ENCODE data around the gene SIAH2.
A peak's percentile ranks its signal among the peaks of the same experiment; 100 is the strongest.

SIAH2 gene

DNA sequence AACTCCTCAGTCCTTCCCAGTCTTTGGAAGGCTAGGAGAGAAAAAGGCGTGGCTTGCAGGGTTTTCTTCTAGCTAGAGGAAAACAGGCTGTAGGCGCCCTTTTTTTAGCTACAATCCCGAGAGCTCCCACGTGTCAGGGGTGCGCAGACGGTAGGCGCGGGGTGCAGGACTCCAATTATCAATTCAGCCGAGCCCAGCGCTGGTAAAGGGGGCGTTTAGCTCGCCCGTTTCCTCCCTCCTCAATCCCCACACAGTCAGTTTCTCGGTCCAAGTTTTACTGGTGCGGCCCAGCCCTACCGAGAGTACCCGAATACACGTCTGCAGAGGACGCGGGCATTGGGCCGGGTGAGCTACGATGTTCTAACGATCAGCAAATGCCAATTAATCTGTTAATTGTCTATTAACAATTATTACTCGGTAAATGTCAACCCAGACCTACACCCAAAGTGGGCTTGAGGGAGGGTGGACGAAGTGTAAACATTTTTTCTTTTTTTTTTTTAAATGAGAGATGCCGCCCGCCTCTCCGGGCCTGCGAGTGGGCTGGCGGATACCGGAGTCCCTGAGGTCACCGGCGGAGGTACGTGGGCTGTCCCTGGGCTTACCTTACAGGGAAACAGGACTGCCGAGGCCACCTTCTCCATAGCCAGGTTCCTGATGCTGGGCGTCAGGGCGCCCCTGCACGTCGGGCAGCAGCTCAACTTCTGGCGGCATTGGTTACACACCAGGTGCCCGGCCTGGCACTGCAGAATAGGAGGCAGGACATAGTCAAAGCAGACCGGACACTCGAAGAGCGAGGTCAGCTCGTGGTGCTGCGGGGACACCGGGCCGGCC is 923 bp downstream of the SIAH2 start:
- Histone ChIP-seq H3K9me3 (ENCODE audit: control insufficient read depth in 2 of 2, low read length in 2 of 2) (no peaks in the 10 kb centered on the region), H3K27me3 (ENCODE audit: control insufficient read depth in 1 of 2, insufficient read depth in 2 of 2, low read length in 2 of 2) (no peaks in the 10 kb centered on the region), H3K27ac (ENCODE audit: low read length) (peak overlapping the region; percentile 96), H3K4me3 (ENCODE audit: low read length in 2 of 2) (peak overlapping the region; percentile 82 to 94), H3K9ac (ENCODE audit: low read length in 2 of 2) (peak overlapping the region; percentile 68 to 89), H3K36me3 (ENCODE audit: control insufficient read depth in 2 of 2, insufficient read depth in 2 of 2, low read length in 2 of 2) (no peaks in the 10 kb centered on the region), H3K4me1 (ENCODE audit: control insufficient read depth, insufficient read depth, low read length) (peaks cover 13% of the 10 kb centered on the region)

DNA sequence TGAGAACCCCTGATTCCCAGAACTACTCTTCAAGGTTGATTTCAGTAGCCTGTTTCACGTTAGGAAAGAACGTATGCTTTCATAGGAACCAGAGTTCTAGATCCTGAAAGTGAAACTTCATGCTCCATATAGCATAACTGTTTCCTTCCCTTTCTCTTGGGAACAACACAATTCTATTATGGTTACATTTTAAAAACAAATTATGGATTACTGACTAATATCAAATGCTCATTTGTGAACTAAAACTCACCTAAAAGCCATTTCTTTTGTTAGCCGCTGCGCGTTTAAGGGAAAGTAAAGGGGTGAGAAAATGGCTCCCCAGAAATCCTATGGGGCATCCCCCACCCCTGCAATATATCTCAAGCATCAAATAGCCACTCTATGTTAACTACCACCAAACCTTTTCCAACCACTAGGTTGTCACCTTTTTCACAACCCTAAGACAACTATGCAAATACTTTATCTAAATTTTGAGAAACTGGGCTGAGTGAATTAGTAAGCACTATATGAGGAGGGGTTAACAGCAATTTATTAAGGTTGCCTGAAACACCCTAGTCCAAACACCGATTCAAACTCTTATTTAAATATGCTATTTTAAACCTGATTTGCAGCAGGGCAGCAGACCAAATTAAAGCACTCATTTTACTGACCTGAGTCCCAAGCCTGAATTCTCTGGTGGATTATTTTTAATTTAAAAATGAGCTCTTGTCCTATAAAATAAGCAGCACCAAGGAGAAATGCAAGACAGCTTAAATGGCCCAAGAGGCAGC is 2.4 kb downstream of the SIAH2 start:
- Histone ChIP-seq H3K4me1 (ENCODE audit: control insufficient read depth, insufficient read depth, low read length) (peaks cover 14% of the 10 kb centered on the region), H3K4me3 (ENCODE audit: low read length in 2 of 2) (peak overlapping the region; percentile 82 to 94), H3K9ac (ENCODE audit: low read length in 2 of 2) (peak overlapping the region; percentile 14 to 68)

DNA sequence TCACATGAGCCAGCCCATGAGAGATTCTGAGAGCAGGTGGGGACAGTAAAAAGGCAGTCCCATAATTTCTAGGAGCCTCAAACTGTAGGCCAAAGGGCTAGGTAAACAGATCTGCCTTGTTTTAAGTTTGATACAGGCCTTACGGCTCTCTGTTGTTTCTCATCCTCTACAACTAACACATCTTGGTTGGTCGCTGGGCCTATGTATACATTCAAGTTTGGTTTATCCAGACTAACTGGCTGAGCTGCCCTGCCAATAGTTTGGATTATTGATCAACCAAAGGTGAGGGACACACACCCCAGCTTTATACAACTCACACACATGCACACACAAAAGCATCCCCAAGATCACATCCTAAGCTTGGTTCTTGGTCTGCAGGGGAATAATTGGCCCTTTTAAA is 3.0 kb downstream of the SIAH2 start:
- Histone ChIP-seq H3K27me3 (ENCODE audit: control insufficient read depth in 1 of 2, insufficient read depth in 2 of 2, low read length in 2 of 2) (no peaks in the 10 kb centered on the region), H3K36me3 (ENCODE audit: control insufficient read depth in 2 of 2, insufficient read depth in 2 of 2, low read length in 2 of 2) (peaks cover 0 to 2% of the 10 kb centered on the region in 2 donors), H3K9me3 (ENCODE audit: control insufficient read depth in 2 of 2, low read length in 2 of 2) (no peaks in the 10 kb centered on the region), H3K4me1 (ENCODE audit: control insufficient read depth, insufficient read depth, low read length) (peaks cover 14% of the 10 kb centered on the region), H3K9ac (ENCODE audit: low read length in 2 of 2) (peak overlapping the region; percentile 14 to 16), H3K27ac (ENCODE audit: low read length) (peak overlapping the region; percentile 41), H3K4me3 (ENCODE audit: low read length in 2 of 2) (peak overlapping the region; percentile 82 to 94)

More for the DNA sequence above, 2.4 kb downstream of the SIAH2 start:
- peak overlapping the region; percentile 41 for H3K27ac ChIP-seq (ENCODE audit: low read length)
- no peaks in the 10 kb centered on the region for H3K9me3 ChIP-seq (ENCODE audit: control insufficient read depth in 2 of 2, low read length in 2 of 2)
- H3K27me3 ChIP-seq (ENCODE audit: control insufficient read depth in 1 of 2, insufficient read depth in 2 of 2, low read length in 2 of 2), result no peaks in the 10 kb centered on the region
- H3K36me3 ChIP-seq (ENCODE audit: control insufficient read depth in 2 of 2, insufficient read depth in 2 of 2, low read length in 2 of 2), result peaks cover 0 to 2% of the 10 kb centered on the region in 2 donors

DNA sequence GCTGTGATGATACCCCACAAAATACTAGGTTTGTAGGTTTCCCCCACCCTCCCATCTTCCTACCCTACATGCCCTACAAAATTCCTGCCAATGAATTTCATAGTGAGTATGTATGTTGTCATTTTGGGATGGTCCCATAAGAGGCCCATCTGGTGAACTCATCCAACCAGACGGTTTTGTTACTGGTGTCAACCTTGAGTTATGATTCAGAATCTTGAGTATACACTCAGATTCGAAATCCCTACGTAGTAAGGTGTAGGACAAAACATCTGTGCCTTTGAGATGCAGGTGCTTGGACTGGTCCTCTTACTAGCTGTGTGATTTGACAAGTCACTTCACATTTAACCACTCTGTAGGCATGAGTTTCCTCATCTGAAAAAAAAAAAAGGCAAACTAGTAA is 3.6 kb downstream of the SIAH2 start:
- Histone ChIP-seq H3K27me3 (ENCODE audit: control insufficient read depth in 1 of 2, insufficient read depth in 2 of 2, low read length in 2 of 2) (no peaks in the 10 kb centered on the region), H3K4me3 (ENCODE audit: low read length in 2 of 2) (no peak overlapping the region), H3K9ac (ENCODE audit: low read length in 2 of 2) (no peak overlapping the region), H3K4me1 (ENCODE audit: control insufficient read depth, insufficient read depth, low read length) (peaks cover 14% of the 10 kb centered on the region), H3K27ac (ENCODE audit: low read length) (no peak overlapping the region), H3K9me3 (ENCODE audit: control insufficient read depth in 2 of 2, low read length in 2 of 2) (no peaks in the 10 kb centered on the region), H3K36me3 (ENCODE audit: control insufficient read depth in 2 of 2, insufficient read depth in 2 of 2, low read length in 2 of 2) (peaks cover 0 to 2% of the 10 kb centered on the region in 2 donors)

DNA sequence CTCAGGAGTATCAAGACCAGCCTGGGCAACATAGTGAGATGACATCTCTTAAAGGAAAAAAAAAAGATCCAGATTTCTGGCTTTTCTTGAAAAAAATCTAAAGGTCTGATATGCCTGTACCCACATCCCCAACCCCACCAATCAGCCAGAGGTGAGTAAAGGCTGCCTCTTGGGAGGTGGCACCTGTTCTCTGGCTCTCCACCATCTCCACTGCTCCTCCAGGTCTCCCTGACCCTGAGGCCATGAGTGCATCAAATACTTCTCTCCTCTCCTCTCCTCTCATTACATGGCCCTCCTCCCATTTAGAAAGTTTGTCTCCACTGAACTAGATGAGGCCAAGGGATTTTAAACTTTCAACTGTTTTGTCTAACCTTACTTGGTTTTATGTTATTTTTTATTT is 5.2 kb downstream of the SIAH2 start:
- Histone ChIP-seq H3K9ac (ENCODE audit: low read length in 2 of 2) (no peak overlapping the region), H3K4me3 (ENCODE audit: low read length in 2 of 2) (no peak overlapping the region), H3K9me3 (ENCODE audit: control insufficient read depth in 2 of 2, low read length in 2 of 2) (no peaks in the 10 kb centered on the region), H3K27me3 (ENCODE audit: control insufficient read depth in 1 of 2, insufficient read depth in 2 of 2, low read length in 2 of 2) (no peaks in the 10 kb centered on the region), H3K36me3 (ENCODE audit: control insufficient read depth in 2 of 2, insufficient read depth in 2 of 2, low read length in 2 of 2) (peaks cover 0 to 2% of the 10 kb centered on the region in 2 donors), H3K4me1 (ENCODE audit: control insufficient read depth, insufficient read depth, low read length) (peaks cover 13% of the 10 kb centered on the region), H3K27ac (ENCODE audit: low read length) (no peak overlapping the region)

DNA sequence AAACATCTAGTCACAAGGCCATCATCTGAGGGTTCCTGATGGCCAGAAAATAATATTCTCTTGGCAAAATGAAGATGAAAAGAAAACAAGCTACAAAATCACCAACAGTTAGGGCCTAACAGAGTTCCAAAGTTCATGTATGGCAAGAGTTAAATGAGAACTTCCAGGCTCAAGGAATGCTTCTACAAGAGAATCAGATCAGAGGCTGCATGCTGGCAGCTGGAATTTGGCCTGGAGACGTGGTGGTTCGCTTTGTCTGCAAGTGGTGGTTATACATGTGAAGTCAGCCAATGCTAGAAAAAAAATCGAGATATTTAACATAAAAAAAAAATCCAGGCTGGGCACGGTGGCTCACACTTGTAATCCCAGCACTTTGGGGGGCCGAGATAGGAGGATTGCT is 5.6 kb downstream of the SIAH2 start:
- H3K27me3 ChIP-seq (ENCODE audit: control insufficient read depth in 1 of 2, insufficient read depth in 2 of 2, low read length in 2 of 2), result no peaks in the 10 kb centered on the region
- H3K9ac ChIP-seq (ENCODE audit: low read length in 2 of 2), result no peak overlapping the region
- H3K4me3 ChIP-seq (ENCODE audit: low read length in 2 of 2), result no peak overlapping the region
- peaks cover 0 to 2% of the 10 kb centered on the region in 2 donors for H3K36me3 ChIP-seq (ENCODE audit: control insufficient read depth in 2 of 2, insufficient read depth in 2 of 2, low read length in 2 of 2)
- H3K27ac ChIP-seq (ENCODE audit: low read length), result no peak overlapping the region
- no peaks in the 10 kb centered on the region for H3K9me3 ChIP-seq (ENCODE audit: control insufficient read depth in 2 of 2, low read length in 2 of 2)
- H3K4me1 ChIP-seq (ENCODE audit: control insufficient read depth, insufficient read depth, low read length), result peaks cover 16% of the 10 kb centered on the region

DNA sequence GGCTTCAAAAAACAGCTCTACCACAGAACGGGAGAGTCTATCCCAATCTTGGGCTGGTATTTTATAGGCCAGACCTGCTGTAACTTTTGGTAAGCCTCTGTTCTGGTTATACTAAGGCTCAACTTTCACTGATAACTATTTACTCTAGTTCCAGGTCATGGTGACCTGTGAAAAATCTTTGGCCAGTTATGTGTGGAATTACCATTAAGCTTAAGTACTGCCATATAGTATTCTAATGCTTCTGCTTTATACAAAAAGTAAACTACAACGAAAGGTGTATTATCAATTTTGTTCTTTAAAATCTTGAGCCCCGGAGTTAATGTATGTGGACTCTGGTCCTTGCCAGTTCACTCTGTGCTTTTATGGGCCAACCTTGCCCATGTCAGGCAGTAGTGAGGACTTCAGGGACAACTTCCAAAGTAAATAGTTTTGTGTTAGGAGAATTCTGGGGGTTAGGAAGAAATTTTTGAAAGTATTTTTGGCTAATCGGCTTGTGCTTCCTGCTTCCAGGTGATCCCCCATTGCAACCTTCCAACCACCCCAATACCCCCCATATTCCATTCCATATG is 6.4 kb downstream of the SIAH2 start:
- Histone ChIP-seq H3K9me3 (ENCODE audit: control insufficient read depth in 2 of 2, low read length in 2 of 2) (no peaks in the 10 kb centered on the region), H3K9ac (ENCODE audit: low read length in 2 of 2) (no peak overlapping the region), H3K4me1 (ENCODE audit: control insufficient read depth, insufficient read depth, low read length) (peaks cover 19% of the 10 kb centered on the region), H3K27ac (ENCODE audit: low read length) (no peak overlapping the region), H3K4me3 (ENCODE audit: low read length in 2 of 2) (no peak overlapping the region), H3K36me3 (ENCODE audit: control insufficient read depth in 2 of 2, insufficient read depth in 2 of 2, low read length in 2 of 2) (peaks cover 0 to 2% of the 10 kb centered on the region in 2 donors), H3K27me3 (ENCODE audit: control insufficient read depth in 1 of 2, insufficient read depth in 2 of 2, low read length in 2 of 2) (no peaks in the 10 kb centered on the region)

DNA sequence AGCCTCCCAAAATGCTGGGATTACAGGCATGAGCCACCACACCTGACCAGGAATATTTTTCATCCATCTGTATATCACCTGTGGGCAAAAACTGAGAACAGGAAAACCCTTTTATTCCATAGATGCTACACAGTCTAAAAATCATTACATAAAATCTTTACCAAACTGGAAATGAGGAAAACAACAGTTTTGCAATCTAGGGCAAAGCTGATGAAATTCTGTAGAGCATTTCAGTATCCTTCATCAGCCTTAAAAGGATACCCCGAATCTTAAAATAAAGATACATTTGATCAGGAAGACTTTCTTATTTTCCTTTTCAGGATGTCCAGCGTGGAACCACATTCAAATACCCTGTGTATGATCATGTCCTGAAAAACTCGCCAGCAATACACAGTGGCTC is 7.1 kb downstream of the SIAH2 start:
- H3K9me3 ChIP-seq (ENCODE audit: control insufficient read depth in 2 of 2, low read length in 2 of 2), result no peaks in the 10 kb centered on the region

DNA sequence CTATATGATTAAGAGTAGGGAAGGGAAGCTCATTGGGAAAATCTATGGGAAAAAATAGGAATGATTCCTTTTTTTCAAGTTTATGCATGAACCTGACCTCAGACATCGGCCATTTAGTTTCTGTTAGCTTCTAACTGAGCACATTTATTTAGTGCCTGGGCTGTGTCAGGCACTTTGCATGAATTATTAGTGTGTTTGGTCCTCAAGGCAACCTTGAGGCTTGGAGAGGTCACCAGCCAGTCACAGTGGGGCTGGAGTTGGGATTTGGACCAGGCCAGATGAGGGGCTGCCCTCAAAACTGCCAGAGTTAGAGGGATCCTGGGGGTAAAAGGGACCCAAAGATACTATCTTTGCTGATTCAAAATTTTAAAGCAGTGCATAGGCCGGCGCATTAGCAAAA is 8.1 kb downstream of the SIAH2 start:
- no peak overlapping the region for H3K9ac ChIP-seq (ENCODE audit: low read length in 2 of 2)
- H3K4me3 ChIP-seq (ENCODE audit: low read length in 2 of 2), result no peak overlapping the region
- peaks cover 0 to 2% of the 10 kb centered on the region in 2 donors for H3K36me3 ChIP-seq (ENCODE audit: control insufficient read depth in 2 of 2, insufficient read depth in 2 of 2, low read length in 2 of 2)
- no peak overlapping the region for H3K27ac ChIP-seq (ENCODE audit: low read length)
- no peaks in the 10 kb centered on the region for H3K27me3 ChIP-seq (ENCODE audit: control insufficient read depth in 1 of 2, insufficient read depth in 2 of 2, low read length in 2 of 2)
- no peaks in the 10 kb centered on the region for H3K9me3 ChIP-seq (ENCODE audit: control insufficient read depth in 2 of 2, low read length in 2 of 2)
- peaks cover 14% of the 10 kb centered on the region for H3K4me1 ChIP-seq (ENCODE audit: control insufficient read depth, insufficient read depth, low read length)

More for the DNA sequence above, 7.1 kb downstream of the SIAH2 start:
- H3K27ac ChIP-seq (ENCODE audit: low read length), result no peak overlapping the region
- H3K4me3 ChIP-seq (ENCODE audit: low read length in 2 of 2), result no peak overlapping the region
- no peaks in the 10 kb centered on the region for H3K27me3 ChIP-seq (ENCODE audit: control insufficient read depth in 1 of 2, insufficient read depth in 2 of 2, low read length in 2 of 2)
- peaks cover 19% of the 10 kb centered on the region for H3K4me1 ChIP-seq (ENCODE audit: control insufficient read depth, insufficient read depth, low read length)
- H3K9ac ChIP-seq (ENCODE audit: low read length in 2 of 2), result no peak overlapping the region
- H3K36me3 ChIP-seq (ENCODE audit: control insufficient read depth in 2 of 2, insufficient read depth in 2 of 2, low read length in 2 of 2), result peaks cover 0 to 2% of the 10 kb centered on the region in 2 donors

DNA sequence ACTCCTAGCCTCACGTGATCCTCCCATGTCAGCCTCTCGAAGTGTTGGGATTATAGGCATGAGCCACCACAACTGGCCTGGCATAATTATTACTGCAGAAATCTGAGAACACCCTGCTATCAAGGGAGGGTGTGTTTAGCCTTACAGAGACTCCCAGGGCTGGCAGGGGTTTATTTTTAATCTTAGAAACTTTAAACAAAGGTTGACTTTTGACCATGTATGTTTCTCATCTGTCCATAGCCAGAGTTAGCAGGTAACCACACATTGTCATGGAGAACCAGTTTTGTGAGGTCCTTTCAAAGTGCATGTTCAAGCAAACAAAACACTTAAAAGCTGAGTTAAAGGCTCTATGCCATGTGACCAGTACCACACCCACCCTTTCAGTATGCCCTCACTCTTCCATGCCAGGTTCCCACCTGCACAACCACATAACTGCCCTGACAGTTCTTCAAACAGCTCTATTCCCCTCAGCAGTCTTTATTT is 11.1 kb downstream of the SIAH2 start:
- Histone ChIP-seq H3K27ac (ENCODE audit: low read length) (no peak overlapping the region), H3K36me3 (ENCODE audit: control insufficient read depth in 2 of 2, insufficient read depth in 2 of 2, low read length in 2 of 2) (no peaks in the 10 kb centered on the region), H3K4me1 (ENCODE audit: control insufficient read depth, insufficient read depth, low read length) (peaks cover 9% of the 10 kb centered on the region), H3K9me3 (ENCODE audit: control insufficient read depth in 2 of 2, low read length in 2 of 2) (no peaks in the 10 kb centered on the region), H3K27me3 (ENCODE audit: control insufficient read depth in 1 of 2, insufficient read depth in 2 of 2, low read length in 2 of 2) (no peaks in the 10 kb centered on the region), H3K9ac (ENCODE audit: low read length in 2 of 2) (no peak overlapping the region), H3K4me3 (ENCODE audit: low read length in 2 of 2) (no peak overlapping the region)
